Activated T-helper 1 cell treated with anti-CD3 and anti-CD28 coated beads, Interleukin-2, amount 50 U/mL, for 16 hours (primary cell): ENCODE data around the gene TIE1.

Experiments
- DNase-seq, 2 donors: peaks; one replicate each; pipeline ENCODE4 v3.0.0-alpha.2; 2020; ENCODE audit warnings: low read depth in 1 of 2, low spot score in 1 of 2

TIE1 gene

DNA sequence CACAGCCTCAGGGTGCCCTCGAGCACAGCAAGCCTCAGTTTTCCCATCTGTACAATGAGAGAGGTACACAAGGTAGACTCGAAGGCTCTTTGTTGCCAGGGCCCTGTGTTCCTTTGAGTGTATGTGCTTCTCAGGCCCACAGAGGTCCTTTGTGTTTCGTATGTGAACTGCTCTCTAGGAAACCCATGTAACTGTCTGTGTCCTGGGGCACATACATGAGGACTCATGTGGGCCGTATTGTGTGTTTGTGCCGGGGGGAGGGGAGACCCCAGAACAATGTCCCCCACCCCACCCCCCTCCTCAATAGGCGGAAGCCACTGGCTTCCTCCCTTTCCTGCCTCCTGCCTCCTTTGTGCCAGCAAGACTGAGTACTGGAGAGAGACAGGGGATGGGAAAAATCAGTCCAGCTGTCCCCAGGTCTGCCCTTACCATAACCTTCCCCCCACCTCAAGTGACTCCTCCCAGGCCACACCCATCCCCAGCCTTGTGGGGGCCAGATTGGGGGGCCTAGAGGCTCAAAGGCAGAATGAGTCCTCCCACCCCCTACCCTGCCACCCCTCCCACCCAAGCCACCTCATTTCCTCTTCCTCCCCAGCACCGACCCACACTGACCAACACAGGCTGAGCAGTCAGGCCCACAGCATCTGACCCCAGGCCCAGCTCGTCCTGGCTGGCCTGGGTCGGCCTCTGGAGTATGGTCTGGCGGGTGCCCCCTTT is at the start of gene TIE1:
Gene TIE1, plus strand, starts transcription at position 605 of the 717 bp plus-strand sequence. Its CDS starts 90 bp downstream, at position 695.
- DNase-seq = no peak

DNA sequence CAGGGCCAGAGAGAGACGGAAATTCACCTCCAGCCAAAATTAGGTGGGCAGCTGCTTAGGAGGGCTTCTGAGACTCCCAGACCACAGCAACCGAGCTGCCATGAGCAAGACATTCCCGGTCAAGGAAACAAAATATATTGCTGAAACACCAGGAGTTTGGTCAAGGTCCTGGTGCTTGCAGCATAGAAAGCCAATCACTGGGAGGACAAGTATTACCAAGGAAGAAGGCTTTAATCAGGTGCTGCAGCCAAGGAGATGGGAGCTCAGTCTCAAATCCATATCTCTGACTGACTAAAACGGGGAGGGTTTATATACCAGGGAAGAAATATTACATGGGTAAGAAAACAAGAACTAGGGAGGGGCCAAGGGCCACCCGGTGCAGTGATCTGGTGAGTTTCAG is 49.8 kb upstream of the TIE1 start:
- no peak for DNase-seq

- DNase-seq = no peak
Observed at GRCh38 chr1:43252225-43252624, 48.6 kb upstream of the TIE1 start.

DNA sequence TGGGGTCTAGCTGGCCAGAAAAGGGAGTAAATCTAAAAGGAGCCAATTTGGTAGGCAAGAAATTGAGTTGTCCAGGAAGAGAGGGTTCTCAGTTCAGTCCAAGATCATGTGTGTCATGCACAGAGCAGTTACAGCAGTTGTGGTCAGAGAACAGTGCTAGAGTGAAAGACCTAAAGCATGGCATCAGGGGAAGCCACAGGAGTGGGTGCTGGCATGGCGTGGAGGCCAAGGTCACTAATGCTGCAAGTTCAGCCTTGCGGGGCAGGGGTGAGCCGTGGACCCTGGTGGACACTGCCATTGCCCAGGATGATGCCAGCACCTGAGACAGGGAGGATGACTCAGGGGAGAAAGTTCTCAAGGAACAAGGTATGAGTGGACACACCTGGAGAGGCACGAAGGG is 47.6 kb upstream of the TIE1 start:
- no peak for DNase-seq

DNA sequence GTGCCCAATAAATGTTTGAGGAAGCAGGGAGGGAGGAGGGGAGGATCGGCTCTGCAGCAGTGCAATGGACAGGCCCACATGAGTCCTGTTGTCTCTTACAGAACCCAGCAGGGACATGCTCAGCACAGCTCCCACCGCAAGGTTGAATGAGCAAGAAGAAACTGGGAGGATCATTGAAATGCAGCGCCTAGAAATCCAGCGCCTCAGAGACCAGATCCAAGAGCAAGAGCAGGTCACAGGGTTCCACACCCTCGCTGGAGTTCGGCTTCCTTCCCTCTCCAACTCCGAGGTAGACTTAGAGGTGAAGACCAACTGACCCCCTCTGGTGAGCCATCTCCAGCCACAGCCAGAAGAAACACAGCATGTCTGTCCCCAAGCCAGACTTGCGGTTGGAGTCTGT is 46.9 kb upstream of the TIE1 start:
- DNase-seq = no peak

GRCh38 chr1:43255438-43256210 is 45.2 kb upstream of the TIE1 start:
- no peak for DNase-seq

DNA sequence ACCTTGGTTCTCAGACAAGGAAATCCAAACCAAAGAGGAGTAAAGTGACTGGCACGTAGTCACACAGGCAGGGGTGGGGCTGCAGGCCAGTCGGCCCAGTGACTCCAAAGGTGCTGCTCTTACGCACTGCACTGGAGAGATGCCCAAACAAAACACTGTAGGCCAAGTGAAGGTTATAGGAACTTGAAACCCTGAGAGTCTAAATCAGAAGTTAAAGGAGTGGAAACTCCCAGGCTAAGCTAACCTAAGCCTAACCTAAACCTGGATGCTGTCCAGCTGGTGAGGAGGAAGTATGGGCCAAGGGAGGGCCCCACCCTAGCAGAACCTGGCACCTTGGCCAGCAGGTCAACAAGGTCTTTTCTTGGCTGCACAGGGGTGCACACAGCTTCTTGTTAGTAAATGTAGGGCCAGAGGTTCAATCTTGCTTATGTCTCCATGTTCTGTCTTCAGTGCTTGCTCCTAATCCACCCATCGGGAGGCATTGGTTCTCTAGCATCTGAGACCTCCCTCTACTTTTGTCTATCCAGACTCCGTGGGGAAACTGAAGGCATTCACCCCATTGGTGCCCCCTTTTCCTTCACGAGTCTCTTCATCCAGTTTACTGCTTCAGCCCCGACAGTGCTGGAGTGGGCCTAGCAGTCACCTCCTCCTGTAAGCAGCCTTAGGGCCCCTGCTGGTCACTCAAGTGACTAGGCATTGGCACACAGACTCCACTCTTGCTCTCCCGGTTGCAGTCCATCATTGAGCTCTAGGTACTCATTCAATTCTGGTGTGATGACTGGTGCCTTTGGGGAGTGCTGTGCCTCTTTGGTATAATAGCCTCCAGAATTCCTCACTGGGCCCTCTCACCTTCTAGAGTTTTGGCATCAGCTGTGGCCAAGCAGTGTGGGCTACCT is 43.9 kb upstream of the TIE1 start:
- DNase-seq = no peak

- no peak for DNase-seq
Observed at GRCh38 chr1:43258370-43258769, 42.4 kb upstream of the TIE1 start.

GRCh38 chr1:43265431-43265830 is 35.4 kb upstream of the TIE1 start:
- no peak for DNase-seq

GRCh38 chr1:43266881-43267280 is 33.9 kb upstream of the TIE1 start:
- DNase-seq = no peak

DNA sequence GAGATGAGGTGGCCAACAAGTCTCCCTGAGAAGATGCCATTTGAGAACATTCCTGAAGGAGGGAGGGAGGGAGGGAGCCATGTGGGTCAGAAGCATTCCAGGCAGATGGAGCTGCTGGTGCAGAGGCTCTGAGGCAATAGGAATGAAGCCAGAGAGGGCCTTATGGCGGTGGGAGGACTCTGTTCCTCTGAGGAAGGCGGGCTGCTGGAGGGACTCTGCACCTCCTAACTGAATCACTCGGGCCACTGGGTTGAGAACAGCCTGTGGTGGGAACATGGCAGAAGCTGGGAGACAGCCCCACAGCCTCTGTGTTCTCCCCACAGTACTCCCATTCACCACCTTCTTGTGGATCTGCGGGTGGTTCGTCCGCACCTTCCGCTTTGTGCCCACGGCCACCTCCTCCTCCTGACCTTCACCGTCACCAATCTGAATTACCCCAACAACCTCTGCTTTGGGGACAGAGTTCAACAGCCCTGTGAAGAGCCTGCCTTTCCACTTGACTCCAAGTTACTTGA is 33.4 kb upstream of the TIE1 start:
- no peak for DNase-seq

GRCh38 chr1:43267818-43268425 is 32.9 kb upstream of the TIE1 start:
- DNase-seq = no peak

DNA sequence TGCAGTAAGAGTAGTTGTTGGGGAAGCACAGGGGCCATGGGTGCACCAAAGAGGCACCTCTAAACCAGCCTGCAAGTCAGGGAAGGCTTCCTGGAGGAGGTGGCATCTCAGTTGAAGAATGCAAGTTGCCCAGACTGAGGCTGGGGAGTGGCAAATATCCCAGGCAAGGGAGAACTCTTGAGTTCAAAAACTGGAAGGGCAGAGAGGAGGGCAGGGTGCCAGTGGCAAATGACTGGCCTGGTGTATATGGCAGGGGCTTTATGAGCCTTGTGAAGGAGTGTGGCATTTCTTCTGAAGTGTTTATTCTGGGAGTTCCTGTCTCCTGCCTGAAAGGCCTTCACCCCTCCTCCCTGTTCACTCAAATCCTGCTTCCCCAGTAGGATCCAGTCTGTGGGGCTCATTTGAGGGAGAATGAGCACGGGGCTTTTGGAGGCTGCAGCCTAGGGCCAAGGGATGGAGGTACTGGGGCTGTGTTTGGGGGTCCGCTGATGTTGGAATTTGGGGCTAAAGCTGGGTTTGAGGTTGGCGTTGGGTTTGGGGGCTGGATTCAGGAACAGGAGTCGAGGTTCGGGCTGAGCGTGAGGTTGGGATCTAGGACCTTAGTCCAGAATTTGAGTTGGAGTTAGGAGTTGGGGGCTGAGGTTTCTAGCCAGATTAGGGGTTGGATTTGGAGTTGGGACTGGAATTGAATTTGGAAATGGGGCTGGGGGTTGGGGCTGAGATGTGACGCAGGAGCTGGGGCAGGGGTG is 31.0 kb upstream of the TIE1 start, which contains the start of gene TMEM125:
Gene TMEM125, plus strand, starts transcription at position 357 of the 749 bp plus-strand sequence. CDS start 2,740 bp downstream, outside the sequence.
- DNase-seq = no peak

- DNase-seq = no peak
Observed at GRCh38 chr1:43270421-43271095, 30.2 kb upstream of the TIE1 start.

DNA sequence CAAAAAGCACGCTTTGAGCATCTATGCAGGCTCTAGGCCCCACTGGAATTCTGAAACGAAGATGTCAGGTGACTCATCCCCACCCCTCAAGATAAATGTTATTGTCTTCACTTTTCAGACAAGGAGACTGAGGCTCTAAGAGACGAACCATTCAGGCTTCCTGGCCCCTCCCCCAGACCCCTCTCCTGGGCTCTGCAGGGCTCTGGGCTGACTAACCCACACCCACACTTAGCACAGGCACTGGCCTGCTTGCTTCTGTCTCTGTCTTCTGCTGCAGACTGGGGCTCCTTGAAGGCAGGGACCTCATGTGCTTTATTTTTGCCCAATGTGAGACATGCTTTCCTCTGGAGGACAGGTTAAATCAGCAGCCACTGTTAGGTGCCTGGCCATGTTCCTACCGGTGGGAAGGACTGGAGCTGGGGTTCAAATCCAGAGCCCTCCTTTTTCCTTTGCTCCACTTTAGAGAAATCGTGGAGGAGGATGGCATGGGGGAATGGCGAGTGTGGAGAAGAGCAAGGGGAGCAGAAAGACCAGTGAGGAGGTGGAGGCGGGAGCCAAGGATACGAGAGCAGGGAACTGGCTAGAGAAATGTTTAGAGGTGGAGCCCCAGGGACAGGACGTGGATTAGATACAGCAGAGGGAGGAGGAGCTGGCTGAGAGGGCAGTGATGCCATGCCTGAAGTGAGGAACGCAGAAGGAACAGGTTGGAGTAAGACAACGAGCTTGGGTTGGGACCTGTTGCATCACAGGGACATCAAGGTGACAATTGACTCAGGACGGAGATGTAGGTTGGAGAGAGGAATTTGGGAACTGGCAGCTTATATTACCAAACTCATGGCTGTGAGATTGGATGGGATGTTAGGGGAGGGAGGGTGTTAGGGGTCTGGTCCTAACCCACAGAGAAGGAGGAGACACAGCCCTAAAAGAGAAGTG is 29.3 kb upstream of the TIE1 start:
- no peak for DNase-seq

GRCh38 chr1:43272161-43272560 is 28.6 kb upstream of the TIE1 start:
- no peak for DNase-seq

DNA sequence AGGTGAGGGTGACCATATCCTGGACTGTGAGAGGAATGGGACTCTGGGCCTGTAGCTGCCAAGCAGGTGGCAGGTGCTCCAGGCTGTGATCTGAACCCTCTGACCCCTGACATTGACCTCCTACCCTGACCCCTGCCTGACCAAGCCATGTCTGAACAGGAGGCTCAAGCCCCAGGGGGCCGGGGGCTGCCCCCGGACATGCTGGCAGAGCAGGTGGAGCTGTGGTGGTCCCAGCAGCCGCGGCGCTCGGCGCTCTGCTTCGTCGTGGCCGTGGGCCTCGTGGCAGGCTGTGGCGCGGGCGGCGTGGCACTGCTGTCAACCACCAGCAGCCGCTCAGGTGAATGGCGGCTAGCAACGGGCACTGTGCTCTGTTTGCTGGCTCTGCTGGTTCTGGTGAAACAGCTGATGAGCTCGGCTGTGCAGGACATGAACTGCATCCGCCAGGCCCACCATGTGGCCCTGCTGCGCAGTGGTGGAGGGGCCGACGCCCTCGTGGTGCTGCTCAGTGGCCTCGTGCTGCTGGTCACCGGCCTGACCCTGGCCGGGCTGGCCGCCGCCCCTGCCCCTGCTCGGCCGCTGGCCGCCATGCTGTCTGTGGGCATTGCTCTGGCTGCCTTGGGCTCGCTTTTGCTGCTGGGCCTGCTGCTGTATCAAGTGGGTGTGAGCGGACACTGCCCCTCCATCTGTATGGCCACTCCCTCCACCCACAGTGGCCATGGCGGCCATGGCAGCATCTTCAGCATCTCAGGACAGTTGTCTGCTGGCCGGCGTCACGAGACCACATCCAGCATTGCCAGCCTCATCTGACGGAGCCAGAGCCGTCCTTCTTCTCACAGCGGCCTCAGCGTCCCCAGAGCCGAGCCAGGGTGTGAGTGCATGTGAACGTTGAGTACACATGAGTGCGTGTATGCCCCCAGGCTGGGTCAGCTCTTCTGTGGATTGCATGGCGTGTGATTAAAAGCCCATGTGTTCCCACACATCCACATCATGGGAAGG is 27.9 kb upstream of the TIE1 start:
- no peak for DNase-seq
